ENCODE data around the gene PITX1.

GRCh38 chr5:135041726-135042125, 7.7 kb upstream of the PITX1 start:
- TF ChIP-seq CTCF (IDR thresholded peaks at IDR 0.05; ENCODE audit: low read depth, low read length): no peak
- no peak for TF ChIP-seq EZH2phosphoT487 (IDR thresholded peaks at IDR 0.05; ENCODE audit: low read depth)
